Spleen (tissue), 7 donors: ENCODE results near the gene NLN.

ENCODE experiments used
- CTCF ChIP-seq, 11 experiments: fragments of 200-600 bp in 7 of 11; fragments of 450-650 bp in 4 of 11; sonication (generic) in 4 of 11; IDR thresholded peaks in 8 of 11; conservative IDR thresholded peaks in 3 of 11; 1 replicate in 7 of 11; 2 replicates in 4 of 11; pipeline versions ENCODE4 v1.4.0 to v1.8.0; 2016 to 2021; ENCODE audit warnings: antibody characterized with exemption in 11 of 11, inconsistent platforms in 4 of 11, mild to moderate bottlenecking in 1 of 11
- POLR2A ChIP-seq, 3 donors: fragments of 450-650 bp; IDR thresholded peaks; one replicate each; pipeline ENCODE4 v1.5.1; 2017; ENCODE audit warnings: antibody characterized with exemption in 3 of 3, mild to moderate bottlenecking in 1 of 3
- donor health status: DM: no; HTN: no; CAD: no; lungs with moderate emphysema.
- donor health status: DM: no; HTN: no; CAD: no.
- donor health status: DM: no; HTN: no; CAD: no.

DNA sequence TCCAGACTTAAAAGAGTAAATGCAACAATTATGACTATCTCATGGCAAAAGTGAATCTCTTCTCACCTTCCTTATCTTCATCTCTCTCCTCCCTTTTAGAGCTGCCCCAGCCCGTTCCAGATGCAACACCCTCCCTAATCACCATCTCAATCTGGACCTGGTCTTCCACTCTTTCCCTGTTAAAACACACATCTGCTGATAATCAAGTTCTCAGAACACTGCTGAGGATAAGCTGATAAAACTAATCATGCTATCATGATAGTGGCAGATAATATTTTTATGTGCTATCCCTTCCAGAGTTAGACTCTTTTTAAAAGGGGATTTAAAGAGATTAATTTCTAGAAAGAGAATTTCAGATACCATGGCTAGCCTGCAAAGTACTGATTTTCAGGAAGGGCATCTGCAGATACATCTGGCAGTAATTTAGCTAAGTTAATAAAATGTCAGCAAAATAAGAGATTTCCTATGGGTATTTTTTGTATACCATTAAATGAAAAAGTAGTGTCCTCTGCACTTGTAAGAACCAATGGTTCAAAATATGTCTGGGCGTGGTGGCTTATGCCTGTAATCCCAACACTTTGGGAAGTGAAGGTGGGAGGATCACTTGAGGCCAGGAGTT, 17.3 kb upstream of the NLN start:
- no peak for TF ChIP-seq CTCF (IDR thresholded peaks at IDR 0.05 in 8 of 11, conservative IDR thresholded peaks at IDR 0.05 in 3 of 11)
- no peak for TF ChIP-seq POLR2A (IDR thresholded peaks at IDR 0.05)
